Measurements from ENCODE around the gene CAMSAP2.

Gene CAMSAP2

DNA sequence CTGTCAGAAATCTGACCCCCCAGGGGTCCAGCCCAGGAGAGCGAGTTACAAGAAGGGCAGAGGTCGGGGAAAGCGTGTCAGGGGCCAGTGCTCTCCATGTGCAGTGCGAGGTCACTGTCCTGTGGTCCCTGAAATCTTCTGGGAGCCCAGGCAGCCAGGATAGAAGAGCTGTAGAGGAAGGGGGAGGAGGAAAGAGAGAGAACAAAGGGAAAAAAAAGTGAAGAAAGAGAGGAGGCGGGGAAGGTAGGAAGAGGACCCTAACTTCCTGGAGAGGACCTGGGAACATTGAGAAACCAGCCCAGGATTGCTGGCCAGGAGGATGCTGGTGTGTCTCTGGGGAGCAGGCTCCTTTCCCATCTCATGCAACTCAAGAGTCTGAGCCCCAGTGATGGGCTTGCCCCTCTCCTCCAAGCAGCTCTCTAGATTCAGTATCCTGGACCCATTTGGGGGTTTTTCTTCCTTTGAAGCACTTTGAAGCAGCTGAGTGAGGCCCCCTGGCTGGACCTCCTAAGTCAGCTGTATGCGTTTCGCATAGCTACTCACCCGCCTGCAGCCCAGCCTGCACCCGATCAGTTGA is 149.2 kb downstream of the CAMSAP2 start:
- H3K4me3 ChIP-seq (ENCODE audit: low read length), result no peak overlapping the region
- TF ChIP-seq CTCF (conservative IDR thresholded peaks at IDR 0.05; ENCODE audit: low read depth, low read length), result no peak
- no peak for DNase-seq (ENCODE audit: low read depth)

DNA sequence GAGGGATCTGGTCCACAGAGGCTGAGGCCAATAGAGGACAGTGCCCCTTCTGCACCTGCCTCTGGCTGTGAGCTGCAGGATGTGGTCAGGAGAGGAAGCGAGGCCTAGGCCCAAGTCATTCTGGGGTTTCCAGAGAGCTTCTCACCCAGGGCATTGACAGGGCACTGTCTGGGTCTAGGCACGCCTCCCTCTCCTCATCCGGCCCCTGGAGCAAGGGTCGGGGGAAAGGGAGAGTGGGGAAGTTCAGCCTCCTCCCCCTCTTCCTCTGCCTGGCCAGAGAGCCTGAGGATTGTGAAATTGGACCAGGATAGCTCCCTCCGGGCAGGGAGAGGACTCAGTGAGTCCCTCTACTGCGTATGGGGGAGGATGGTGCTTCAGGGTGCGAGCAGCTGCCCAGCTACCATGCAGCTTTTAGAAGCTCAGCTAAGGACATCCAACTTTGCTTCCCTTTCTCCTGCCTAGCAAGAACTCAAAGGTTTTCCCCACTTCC is 149.7 kb downstream of the CAMSAP2 start:
- no peak overlapping the region for H3K4me3 ChIP-seq (ENCODE audit: low read length)
- DNase-seq (ENCODE audit: low read depth), result no peak
- TF ChIP-seq CTCF (conservative IDR thresholded peaks at IDR 0.05; ENCODE audit: low read depth, low read length), result no peak

GRCh38 chr1:200889571-200889970 is 150.9 kb downstream of the CAMSAP2 start:
- DNase-seq (ENCODE audit: low read depth), result no peak
- TF ChIP-seq CTCF (conservative IDR thresholded peaks at IDR 0.05; ENCODE audit: low read depth, low read length), result no peak

DNA sequence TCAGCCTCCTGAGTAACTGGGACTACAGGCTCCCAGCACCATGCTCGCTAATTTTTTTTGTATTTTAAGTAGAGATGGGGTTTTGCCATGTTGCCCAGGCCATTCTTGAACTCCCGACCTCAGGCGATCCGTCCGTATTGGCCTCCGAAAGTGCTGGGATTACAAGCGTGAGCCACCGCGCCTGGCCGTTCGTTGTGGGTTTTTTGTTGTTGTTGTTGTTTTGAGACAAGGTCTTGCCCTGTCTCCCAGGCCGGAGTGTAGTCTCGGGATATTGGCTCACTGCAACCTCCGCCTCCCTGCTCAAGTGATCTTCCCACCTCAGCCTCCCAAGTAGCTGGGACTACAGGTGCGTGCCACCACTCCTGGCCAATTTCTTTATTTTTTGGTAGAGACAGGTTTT is 151.3 kb downstream of the CAMSAP2 start:
- no peak for TF ChIP-seq CTCF (conservative IDR thresholded peaks at IDR 0.05; ENCODE audit: low read depth, low read length)
- no peak overlapping the region for H3K4me3 ChIP-seq (ENCODE audit: low read length)

More at GRCh38 chr1:200889571-200889970, 150.9 kb downstream of the CAMSAP2 start:
- H3K4me3 ChIP-seq (ENCODE audit: low read length), result no peak overlapping the region

GRCh38 chr1:200890818-200891773 is 152.4 kb downstream of the CAMSAP2 start:
- DNase-seq (ENCODE audit: low read depth), result no peak
- H3K4me3 ChIP-seq (ENCODE audit: low read length), result peak overlapping the region; percentile 63
- peak; percentile 69 for TF ChIP-seq CTCF (conservative IDR thresholded peaks at IDR 0.05; ENCODE audit: low read depth, low read length)

More for the DNA sequence above, 151.3 kb downstream of the CAMSAP2 start:
- no peak for DNase-seq (ENCODE audit: low read depth)

DNA sequence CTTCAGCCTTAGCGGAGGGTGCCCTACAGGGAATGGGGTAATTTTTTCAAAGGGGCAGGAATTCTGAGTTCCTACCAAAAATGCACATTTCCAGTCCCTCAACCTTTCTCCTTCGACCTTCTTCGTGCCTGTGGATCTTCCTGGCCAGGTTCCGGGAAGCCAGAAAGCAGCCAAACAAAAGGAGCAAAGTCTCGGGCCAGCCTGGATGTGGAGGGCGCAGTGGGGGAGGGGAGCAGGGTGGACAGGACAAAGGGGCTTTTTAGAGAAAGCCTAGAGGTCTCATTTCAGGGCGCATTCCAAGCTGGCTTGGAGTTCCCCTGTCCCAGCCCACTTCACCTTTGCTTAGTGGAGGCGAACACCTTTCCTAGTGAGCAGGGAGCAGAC is 153.1 kb downstream of the CAMSAP2 start:
- peak overlapping the region; percentile 63 for H3K4me3 ChIP-seq (ENCODE audit: low read length)
- no peak for TF ChIP-seq CTCF (conservative IDR thresholded peaks at IDR 0.05; ENCODE audit: low read depth, low read length)
- no peak for DNase-seq (ENCODE audit: low read depth)
